Measurements from ENCODE around the gene COL13A1. TPM values are rescaled to one million over a fixed set of nuclear protein-coding genes. Genes with fewer than 3 reads are reported as not detected.

Gene COL13A1
- total RNA-seq, 1 donor from 2014 or later: 0.86 TPM

DNA sequence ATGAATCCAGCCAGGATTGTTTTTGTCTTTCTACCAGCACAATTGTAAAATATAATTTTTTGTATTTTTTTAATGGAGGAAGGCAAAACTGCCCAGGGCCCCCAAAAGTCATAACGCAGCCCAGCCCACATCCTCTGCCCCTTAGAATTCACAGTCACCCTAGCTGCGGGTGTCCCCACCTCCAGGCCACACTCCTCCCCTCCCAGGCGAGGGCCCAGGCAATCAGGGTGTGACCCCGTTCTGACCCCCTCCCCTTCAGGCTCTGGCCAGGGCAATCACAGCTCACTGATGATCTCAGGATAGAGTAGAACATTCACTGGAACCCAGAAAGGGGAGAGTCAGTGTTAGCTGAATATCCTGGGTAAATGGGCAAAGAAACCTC, 158.9 kb downstream of the COL13A1 start:
- DNase-seq (ENCODE audit: low read depth): no peak

DNA sequence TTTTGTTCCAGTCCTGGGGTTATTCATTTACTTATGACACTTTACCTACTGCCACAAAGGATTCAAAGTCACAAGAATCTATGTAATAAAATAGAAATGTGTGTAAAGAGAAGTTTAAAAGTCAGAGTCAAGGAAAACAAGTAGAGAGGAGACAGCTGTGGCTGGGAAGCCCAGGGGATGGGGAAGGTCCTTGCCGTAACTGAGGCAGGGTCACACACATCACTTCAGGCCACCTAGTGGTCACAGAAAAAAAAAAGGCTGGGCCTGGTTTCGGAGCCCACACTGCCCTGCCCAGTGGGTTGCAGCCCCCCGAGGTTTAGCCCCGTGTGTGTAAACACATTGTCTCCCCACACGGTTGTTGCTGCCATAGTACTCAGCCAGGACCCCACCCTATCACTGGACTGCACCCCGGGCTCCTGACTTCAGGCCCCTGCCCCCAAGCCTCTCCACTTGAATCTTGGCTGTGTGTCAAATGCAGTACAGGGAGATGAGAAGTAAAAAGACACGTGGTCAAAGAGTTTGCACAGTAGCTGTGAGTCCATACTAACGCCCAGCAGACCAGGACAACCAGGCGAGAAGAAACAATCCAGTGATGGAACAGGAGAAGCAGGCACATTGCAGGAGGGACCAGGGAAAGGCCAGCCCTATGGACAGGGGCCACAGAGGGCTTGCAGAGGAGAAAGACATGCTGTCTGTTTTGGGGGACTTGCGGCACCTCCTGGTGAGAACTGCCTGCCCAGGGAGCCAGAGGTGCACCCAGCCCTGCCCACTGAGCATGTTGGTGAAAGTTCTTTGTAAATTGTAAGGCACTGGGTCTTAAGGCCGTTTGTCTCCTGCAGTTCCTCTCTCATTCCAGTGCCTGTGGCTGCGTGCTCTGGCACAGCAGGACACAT, 159.5 kb downstream of the COL13A1 start:
- H3K4me1 ChIP-seq (ENCODE audit: insufficient read depth, low read length): peaks cover 7% of the 10 kb centered on the region
- H3K4me2 ChIP-seq (ENCODE audit: low read length): no peak overlapping the region
- no peaks in the 10 kb centered on the region for H3K36me3 Mint-ChIP-seq (ENCODE audit: low read depth, unreplicated experiment)
- no peak overlapping the region for H3K4me3 ChIP-seq (ENCODE audit: insufficient read depth, low read depth, low read length)
- no peak overlapping the region for H3K27ac ChIP-seq (ENCODE audit: low read depth, low read length)
- TF ChIP-seq, protein P1, sequence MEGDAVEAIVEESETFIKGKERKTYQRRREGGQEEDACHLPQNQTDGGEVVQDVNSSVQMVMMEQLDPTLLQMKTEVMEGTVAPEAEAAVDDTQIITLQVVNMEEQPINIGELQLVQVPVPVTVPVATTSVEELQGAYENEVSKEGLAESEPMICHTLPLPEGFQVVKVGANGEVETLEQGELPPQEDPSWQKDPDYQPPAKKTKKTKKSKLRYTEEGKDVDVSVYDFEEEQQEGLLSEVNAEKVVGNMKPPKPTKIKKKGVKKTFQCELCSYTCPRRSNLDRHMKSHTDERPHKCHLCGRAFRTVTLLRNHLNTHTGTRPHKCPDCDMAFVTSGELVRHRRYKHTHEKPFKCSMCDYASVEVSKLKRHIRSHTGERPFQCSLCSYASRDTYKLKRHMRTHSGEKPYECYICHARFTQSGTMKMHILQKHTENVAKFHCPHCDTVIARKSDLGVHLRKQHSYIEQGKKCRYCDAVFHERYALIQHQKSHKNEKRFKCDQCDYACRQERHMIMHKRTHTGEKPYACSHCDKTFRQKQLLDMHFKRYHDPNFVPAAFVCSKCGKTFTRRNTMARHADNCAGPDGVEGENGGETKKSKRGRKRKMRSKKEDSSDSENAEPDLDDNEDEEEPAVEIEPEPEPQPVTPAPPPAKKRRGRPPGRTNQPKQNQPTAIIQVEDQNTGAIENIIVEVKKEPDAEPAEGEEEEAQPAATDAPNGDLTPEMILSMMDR (IDR thresholded peaks at IDR 0.05; ENCODE audit: insufficient read depth, low read depth, low read length): peak; percentile 11
- no peak for TF ChIP-seq EZH2 (IDR thresholded peaks at IDR 0.05; ENCODE audit: insufficient read depth, low read length)
- no peak overlapping the region for H3K9ac ChIP-seq (ENCODE audit: low read length)
- H3K27ac Mint-ChIP-seq (ENCODE audit: unreplicated experiment): no peak overlapping the region
- no peaks in the 10 kb centered on the region for H3K79me2 ChIP-seq (ENCODE audit: insufficient read depth, low read length)
- no peaks in the 10 kb centered on the region for H3K27me3 ChIP-seq (ENCODE audit: insufficient read depth, low read length)
- peaks cover 3% of the 10 kb centered on the region for H3K4me1 Mint-ChIP-seq (ENCODE audit: low read depth, unreplicated experiment)
- H3K9me3 ChIP-seq (ENCODE audit: insufficient read depth, low read depth, low read length): no peaks in the 10 kb centered on the region
- H3K4me3 Mint-ChIP-seq (ENCODE audit: unreplicated experiment): no peak overlapping the region
- FAIRE-seq: no peak
- H3K9me3 Mint-ChIP-seq (ENCODE audit: unreplicated experiment): no peaks in the 10 kb centered on the region
- H3K27me3 Mint-ChIP-seq (ENCODE audit: low read depth, unreplicated experiment): peaks cover 50% of the 10 kb centered on the region
- H2AFZ ChIP-seq (ENCODE audit: low read depth, low read length): no peak overlapping the region
- no peak for DNase-seq (ENCODE audit: low read depth)
- H4K20me1 ChIP-seq (ENCODE audit: insufficient read depth, low read length): no peaks in the 10 kb centered on the region
- H3K36me3 ChIP-seq (ENCODE audit: insufficient read depth, low read length): no peaks in the 10 kb centered on the region

More for the DNA sequence above, 158.9 kb downstream of the COL13A1 start:
- Histone ChIP-seq H3K4me1 (ENCODE audit: insufficient read depth, low read length) (peaks cover 1% of the 10 kb centered on the region), H3K27ac (ENCODE audit: low read depth, low read length) (no peak overlapping the region), H3K27me3 (ENCODE audit: insufficient read depth, low read length) (no peaks in the 10 kb centered on the region), H3K4me3 (ENCODE audit: insufficient read depth, low read depth, low read length) (no peak overlapping the region), H3K79me2 (ENCODE audit: insufficient read depth, low read length) (no peaks in the 10 kb centered on the region), H3K9me3 (ENCODE audit: insufficient read depth, low read depth, low read length) (no peaks in the 10 kb centered on the region), H3K9ac (ENCODE audit: low read length) (no peak overlapping the region), H3K4me2 (ENCODE audit: low read length) (no peak overlapping the region), H2AFZ (ENCODE audit: low read depth, low read length) (no peak overlapping the region), H4K20me1 (ENCODE audit: insufficient read depth, low read length) (no peaks in the 10 kb centered on the region), H3K36me3 (ENCODE audit: insufficient read depth, low read length) (no peaks in the 10 kb centered on the region)
- H3K27ac Mint-ChIP-seq (ENCODE audit: unreplicated experiment): no peak overlapping the region
- peaks cover 3% of the 10 kb centered on the region for H3K4me1 Mint-ChIP-seq (ENCODE audit: low read depth, unreplicated experiment)
- no peak overlapping the region for H3K4me3 Mint-ChIP-seq (ENCODE audit: unreplicated experiment)
- no peaks in the 10 kb centered on the region for H3K36me3 Mint-ChIP-seq (ENCODE audit: low read depth, unreplicated experiment)
- H3K27me3 Mint-ChIP-seq (ENCODE audit: low read depth, unreplicated experiment): peaks cover 54% of the 10 kb centered on the region
- TF ChIP-seq, protein P1 (IDR thresholded peaks at IDR 0.05; ENCODE audit: insufficient read depth, low read depth, low read length): no peak
- no peak for TF ChIP-seq EZH2 (IDR thresholded peaks at IDR 0.05; ENCODE audit: insufficient read depth, low read length)
- no peak for FAIRE-seq
- no peaks in the 10 kb centered on the region for H3K9me3 Mint-ChIP-seq (ENCODE audit: unreplicated experiment)

Data from astrocyte (in vitro differentiated cells and primary cell).